ENCODE data around the gene TSHZ2. TPM values are rescaled to one million over a fixed set of nuclear protein-coding genes. Genes with fewer than 3 reads are reported as not detected.

Gene TSHZ2
- total RNA-seq, 1 donor from 2014 or later = 11.8 TPM

DNA sequence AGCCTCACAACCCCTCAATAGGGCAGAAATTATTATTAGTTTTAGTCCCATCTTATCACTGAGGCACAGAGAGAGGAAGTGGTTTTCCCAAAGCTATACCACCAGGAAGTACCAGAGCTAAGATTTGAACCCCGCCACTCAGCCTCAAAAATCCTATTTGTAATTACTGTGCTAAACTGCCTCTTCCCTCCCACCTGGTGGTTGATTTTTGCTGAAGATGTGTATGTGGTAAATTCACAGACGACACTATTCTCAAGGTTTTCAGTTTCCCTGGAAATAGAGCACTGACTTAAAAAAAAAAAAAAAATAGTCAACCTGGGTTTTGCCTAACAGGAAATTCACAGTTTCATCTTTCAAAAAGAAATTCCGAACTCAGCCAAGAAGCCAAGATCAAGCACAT, 57.9 kb downstream of the TSHZ2 start:
- DNase-seq = no peak

DNA sequence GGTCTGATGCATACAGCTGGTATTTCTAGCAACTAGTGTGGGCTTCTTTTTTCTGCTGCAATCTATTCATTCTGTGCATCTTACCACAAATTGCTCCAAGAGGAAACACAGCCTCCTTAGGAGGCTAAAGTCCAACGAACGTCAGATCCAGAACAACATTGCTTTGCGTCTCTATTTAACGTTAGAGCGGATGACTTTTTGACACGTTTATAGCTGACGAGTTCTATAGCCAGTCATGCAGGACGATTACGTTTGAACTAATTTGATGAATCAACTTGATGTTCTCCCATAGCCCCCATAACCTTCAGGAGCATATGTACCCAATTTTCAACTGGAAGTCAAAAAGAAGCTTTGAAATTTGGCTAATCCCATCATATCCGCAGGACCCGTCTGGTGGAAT, 59.9 kb downstream of the TSHZ2 start:
- peak; percentile 17 for DNase-seq

- peak; percentile 35 for DNase-seq
Observed at GRCh38 chr20:53032478-53032932, 60.3 kb downstream of the TSHZ2 start.

- DNase-seq = no peak
Observed at GRCh38 chr20:53033176-53033575, 61.0 kb downstream of the TSHZ2 start.

- no peak for DNase-seq
Observed at GRCh38 chr20:53034899-53035298, 62.7 kb downstream of the TSHZ2 start.

DNA sequence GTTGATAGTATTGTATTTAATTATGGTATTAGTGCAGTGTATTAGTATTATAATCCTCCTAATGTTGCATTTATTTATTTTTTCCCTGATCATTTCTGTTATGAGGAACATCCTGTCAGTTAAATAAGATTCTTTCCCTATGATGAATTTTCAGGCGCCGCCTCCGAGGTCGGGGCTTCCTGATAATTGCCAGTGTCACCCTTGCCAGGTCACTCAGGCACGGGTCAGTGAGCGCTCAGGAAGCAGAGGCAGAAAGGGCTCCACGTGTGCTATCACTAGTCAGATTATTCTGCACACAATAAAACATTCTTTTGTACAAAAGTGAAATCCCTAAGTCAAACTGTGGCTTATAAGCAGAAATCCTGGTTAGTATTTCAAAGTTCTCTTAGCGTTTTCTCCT, 64.8 kb downstream of the TSHZ2 start:
- DNase-seq = no peak

DNA sequence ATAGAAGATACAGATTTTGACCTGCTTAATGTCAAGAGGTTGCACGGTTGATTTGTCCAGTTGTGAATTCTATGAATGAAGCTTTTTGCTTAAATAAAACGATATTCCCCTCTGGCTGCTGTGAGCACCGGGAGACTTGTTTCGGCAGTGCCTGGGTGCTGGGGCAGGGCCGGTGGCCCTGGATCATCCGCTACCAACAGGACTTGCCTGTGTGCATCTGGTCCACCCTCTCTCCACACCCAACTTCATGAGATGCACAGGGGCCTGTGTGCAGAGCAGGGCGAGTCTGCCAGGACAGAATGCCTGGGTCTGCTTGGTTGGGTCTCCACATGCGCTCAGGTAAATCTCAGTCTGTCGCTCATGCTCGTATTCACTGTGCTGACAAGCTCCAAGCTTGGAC, 65.5 kb downstream of the TSHZ2 start:
- no peak for DNase-seq

DNA sequence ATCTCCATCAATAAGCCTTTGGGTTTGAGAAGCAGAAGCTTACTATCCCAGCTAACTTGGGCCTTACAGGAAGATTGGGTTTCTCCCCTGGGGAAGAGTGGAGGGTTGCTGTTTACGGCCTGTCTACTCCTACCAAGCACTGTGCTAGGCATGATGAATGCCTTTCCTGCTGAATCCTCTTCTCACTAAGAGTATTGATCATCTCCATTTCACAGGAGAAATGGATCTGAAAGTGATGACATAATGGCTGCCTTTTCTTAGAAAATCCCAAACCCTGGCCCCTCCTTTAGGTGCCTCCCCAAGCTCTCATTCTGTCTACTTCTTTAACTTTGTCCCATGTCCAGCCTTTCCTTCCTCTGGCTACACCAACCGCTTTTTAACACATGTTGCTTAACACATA, 66.1 kb downstream of the TSHZ2 start:
- DNase-seq = no peak

GRCh38 chr20:53040693-53041589, 68.8 kb downstream of the TSHZ2 start:
- peak; percentile 75 for DNase-seq

GRCh38 chr20:53042521-53042920, 70.4 kb downstream of the TSHZ2 start:
- no peak for DNase-seq

DNA sequence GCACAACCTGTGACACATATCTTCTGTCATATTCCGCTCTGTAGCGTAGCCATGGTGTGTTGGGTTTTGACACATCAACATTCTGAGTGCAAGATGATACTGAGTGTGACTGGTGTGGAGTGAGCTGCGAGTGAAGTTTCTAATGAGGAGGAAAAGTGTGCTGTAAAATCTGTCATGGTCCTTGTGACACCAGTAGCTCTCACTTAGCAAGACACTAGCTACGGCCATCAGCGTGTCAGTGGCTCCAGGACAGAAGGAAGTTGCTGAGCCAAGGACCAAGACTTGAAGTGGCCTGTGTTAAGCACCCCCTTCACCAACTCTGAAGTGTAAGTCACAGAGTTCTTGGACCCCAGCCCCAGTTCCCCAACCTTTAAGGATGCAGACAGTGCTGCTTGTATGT, 72.1 kb downstream of the TSHZ2 start:
- DNase-seq = no peak

- DNase-seq = peak; percentile 82
Observed at GRCh38 chr20:53045941-53046340, 73.8 kb downstream of the TSHZ2 start.

DNA sequence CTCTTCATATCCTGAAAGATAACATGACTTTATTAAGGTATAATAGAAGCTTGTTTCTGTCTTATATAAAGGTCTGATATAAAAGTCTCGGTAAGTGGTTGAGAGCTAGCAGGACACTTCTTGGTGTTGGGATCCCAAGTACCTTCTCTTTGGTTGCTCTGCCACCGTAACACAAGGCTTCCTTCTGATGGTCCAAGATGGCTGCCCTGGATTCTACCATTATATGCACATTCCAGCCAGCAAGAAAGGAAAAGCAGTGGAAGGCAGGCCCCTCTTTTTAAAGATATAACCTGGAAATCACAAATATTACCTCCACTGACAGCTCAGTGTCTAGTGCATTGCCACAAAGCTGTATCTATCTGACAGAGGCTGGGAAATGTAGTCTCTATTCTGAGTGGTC, 75.0 kb downstream of the TSHZ2 start:
- no peak for DNase-seq

DNA sequence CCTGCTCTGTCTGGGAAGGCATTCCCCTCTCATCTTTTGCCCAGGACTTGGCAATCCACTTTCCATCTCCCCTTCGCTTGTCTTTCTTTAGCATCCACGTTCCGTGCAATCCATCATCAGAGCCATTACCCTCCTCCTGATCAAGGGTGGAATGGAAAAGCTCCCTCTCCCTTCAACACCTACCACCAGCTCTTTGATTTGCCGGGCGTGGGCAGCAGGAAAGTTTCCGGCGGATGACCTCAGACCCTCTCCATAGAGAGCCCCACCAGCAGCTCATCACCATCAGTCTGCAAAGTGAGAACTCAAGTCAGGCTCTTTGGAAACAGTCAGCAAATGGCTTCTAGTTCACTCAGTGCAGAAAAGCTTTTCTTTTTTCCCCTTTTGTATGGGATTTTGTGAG, 76.2 kb downstream of the TSHZ2 start:
- DNase-seq = no peak

DNA sequence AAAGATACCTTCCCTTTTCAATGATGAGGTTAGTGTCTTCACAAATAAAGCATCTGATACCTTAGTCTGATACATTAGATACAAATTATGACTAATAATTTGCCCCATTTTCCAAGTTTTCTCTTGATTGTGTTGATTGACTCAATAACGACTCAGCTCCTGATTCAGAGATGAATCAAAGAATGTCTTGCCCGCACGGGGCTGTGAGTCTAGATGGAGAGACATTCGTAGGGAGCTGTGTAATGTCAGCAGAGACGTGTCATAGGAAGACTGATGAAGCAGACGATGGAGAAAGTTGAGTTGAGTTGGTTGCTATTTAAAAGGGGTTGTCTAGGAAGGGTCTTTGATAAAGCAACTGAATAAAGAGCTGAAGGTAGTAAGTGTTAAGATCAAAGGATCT, 78.2 kb downstream of the TSHZ2 start:
- no peak for DNase-seq

DNA sequence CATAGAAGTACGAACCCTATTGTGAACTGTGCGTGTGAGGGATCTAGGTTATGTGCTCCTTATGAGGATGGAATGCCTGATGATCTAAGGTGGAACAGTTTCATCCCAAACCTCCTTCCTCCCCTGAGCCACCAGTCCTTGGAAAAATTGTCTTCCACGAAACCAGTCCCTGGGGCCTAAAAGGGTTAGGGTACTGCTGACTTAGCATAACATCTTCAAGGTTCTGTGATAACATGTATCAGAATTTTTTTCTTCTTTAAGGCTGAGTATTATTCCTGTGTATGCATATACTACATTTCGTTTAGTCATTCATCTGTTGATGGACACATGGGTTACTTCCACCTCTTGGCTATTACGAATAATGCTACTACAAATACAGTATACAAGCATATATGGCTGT, 80.2 kb downstream of the TSHZ2 start:
- DNase-seq = no peak

DNA sequence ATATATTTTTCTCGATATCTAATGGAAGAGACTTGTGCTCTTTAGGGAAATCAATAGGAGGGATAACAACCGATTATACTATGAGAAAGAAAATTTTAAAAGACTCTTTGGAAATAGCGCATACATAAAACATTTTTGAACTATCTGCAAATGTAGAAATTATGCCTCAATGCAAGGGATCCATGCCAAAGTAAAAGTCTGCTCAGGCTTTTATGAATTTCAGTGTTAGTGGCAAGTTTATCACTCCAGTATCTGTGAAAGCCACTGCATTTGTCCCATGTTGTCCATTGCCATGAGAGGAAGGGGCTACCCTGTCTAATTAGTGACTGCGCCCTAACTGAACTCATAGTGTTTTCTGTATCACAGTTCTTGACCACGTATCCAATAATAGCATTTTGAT, 81.4 kb downstream of the TSHZ2 start:
- DNase-seq = no peak

GRCh38 chr20:53055367-53056067, 83.4 kb downstream of the TSHZ2 start:
- DNase-seq = no peak

DNA sequence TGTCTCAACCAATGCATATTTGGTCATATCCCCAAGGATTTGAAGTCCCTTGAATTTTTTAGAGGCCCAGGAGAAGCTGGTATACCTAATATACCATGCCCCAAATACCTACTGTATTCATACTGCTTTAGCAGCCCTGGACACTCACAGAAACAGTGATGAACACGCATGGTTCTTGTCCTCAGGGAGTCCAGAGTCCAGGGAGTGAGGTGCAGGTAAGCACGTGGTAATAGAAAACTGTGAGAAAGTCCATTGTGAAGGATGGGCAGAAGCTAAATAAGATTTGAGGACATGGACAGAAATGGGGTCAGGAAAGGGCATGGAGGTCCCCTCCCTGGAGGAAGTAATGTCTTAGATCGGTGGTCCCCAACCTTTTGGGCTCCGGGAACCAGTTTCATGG, 85.4 kb downstream of the TSHZ2 start:
- no peak for DNase-seq

- no peak for DNase-seq
Observed at GRCh38 chr20:53059848-53060247, 87.7 kb downstream of the TSHZ2 start.

DNA sequence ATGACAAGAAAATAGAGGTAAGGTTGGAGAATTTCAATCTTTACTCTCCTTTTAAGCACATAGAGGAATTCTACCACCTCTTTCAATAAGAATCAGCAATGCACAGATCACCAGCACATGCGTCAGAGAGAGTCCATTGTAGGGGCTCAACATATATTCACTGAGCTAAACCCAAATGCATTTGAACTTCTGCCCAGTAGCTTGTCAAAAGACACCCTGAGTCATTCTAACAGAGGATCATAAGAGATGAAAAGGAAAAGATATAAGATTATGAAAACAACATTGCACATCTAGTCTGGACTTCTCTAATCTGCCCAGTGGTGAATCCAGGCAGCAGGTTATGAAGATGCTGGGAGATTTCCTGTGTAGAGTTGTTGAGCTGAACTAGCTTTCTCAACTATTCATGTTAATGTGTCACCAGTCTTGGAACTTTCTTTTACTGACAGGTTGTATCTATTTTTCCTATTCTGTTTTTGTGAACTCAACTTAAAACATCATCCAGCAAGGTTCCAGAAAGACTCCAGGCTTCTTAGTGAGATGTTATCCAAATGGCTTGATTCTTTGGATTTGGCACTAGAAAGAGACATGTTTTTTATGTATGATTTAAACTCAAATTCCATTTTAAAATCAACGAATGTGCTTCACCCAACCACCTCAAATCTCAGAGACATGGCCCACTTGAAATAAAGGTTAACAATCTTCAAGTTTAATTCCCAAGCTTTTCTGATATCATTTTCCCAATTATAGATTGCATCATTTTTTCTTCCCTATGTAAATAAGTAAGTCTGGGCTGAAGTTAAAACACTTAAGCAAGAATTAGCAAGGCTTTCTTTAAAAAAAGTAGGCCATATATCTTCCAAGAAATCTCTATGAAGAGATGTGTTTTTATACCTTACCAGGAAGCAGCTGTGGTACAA, 89.3 kb downstream of the TSHZ2 start:
- no peak for DNase-seq

GRCh38 chr20:53064935-53065334, 92.8 kb downstream of the TSHZ2 start:
- no peak for DNase-seq

GRCh38 chr20:53068241-53068640, 96.1 kb downstream of the TSHZ2 start:
- DNase-seq = no peak

All from tongue (tissue), 2 donors.